Measurements from ENCODE around the gene LRRC8D. TPM values are rescaled to one million over a fixed set of nuclear protein-coding genes. Genes with fewer than 3 reads are reported as not detected.
"Not testable (repeated sequence)": the region's sequence is repeated elsewhere in the genome, so short reads cannot be mapped to it uniquely, and the experiment has no call there.

LRRC8D gene
- total RNA-seq, 1 donor from 2014 or later = 42.1 TPM

- Mint-ChIP-seq H3K4me3 (ENCODE audit: low read depth) (no peak overlapping the region), H3K36me3 (ENCODE audit: insufficient read depth) (peaks cover 25% of the 10 kb centered on the region), H3K9me3 (ENCODE audit: low read depth) (peaks cover 9% of the 10 kb centered on the region), H3K4me1 (ENCODE audit: low read depth) (peaks cover 8% of the 10 kb centered on the region), H3K27ac (no peak overlapping the region), H3K27me3 (no peaks in the 10 kb centered on the region)
- TF ChIP-seq CTCF (IDR thresholded peaks at IDR 0.05; ENCODE audit: unreplicated experiment) = no peak
- DNase-seq (ENCODE audit: low spot score, unreplicated experiment) = no peak
These were observed 102.1 kb downstream of the LRRC8D start for GRCh38 chr1:89922911-89923310.

GRCh38 chr1:89923517-89923916, 102.7 kb downstream of the LRRC8D start:
- H3K4me1 Mint-ChIP-seq (ENCODE audit: low read depth) = peaks cover 9% of the 10 kb centered on the region
- peaks cover 28% of the 10 kb centered on the region for H3K36me3 Mint-ChIP-seq (ENCODE audit: insufficient read depth)
- H3K9me3 Mint-ChIP-seq (ENCODE audit: low read depth) = peaks cover 9% of the 10 kb centered on the region
- no peaks in the 10 kb centered on the region for H3K27me3 Mint-ChIP-seq
- H3K4me3 Mint-ChIP-seq (ENCODE audit: low read depth) = no peak overlapping the region
- DNase-seq (ENCODE audit: low spot score, unreplicated experiment) = no peak
- no peak overlapping the region for H3K27ac Mint-ChIP-seq
- TF ChIP-seq CTCF (IDR thresholded peaks at IDR 0.05; ENCODE audit: unreplicated experiment) = no peak

GRCh38 chr1:89924075-89924474, 103.2 kb downstream of the LRRC8D start:
- H3K27ac Mint-ChIP-seq; H3K27me3 Mint-ChIP-seq; DNase-seq (ENCODE audit: low spot score, unreplicated experiment); H3K4me1 Mint-ChIP-seq (ENCODE audit: low read depth); H3K4me3 Mint-ChIP-seq (ENCODE audit: low read depth); H3K9me3 Mint-ChIP-seq (ENCODE audit: low read depth): not testable (repeated sequence)
- H3K36me3 Mint-ChIP-seq (ENCODE audit: insufficient read depth) = peaks cover 32% of the 10 kb centered on the region

- Mint-ChIP-seq H3K27ac (no peak overlapping the region), H3K36me3 (ENCODE audit: insufficient read depth) (peaks cover 34% of the 10 kb centered on the region), H3K9me3 (ENCODE audit: low read depth) (peaks cover 11% of the 10 kb centered on the region), H3K4me1 (ENCODE audit: low read depth) (peaks cover 12% of the 10 kb centered on the region), H3K27me3 (no peaks in the 10 kb centered on the region), H3K4me3 (ENCODE audit: low read depth) (no peak overlapping the region)
- no peak for TF ChIP-seq CTCF (IDR thresholded peaks at IDR 0.05; ENCODE audit: unreplicated experiment)
- DNase-seq (ENCODE audit: low spot score, unreplicated experiment) = no peak
These were observed 106.2 kb downstream of the LRRC8D start for GRCh38 chr1:89927049-89927448.

GRCh38 chr1:89927478-89927877, 106.6 kb downstream of the LRRC8D start:
- Mint-ChIP-seq H3K9me3 (ENCODE audit: low read depth) (peaks cover 11% of the 10 kb centered on the region), H3K4me1 (ENCODE audit: low read depth) (peaks cover 14% of the 10 kb centered on the region), H3K27me3 (no peaks in the 10 kb centered on the region), H3K36me3 (ENCODE audit: insufficient read depth) (peaks cover 36% of the 10 kb centered on the region), H3K27ac (no peak overlapping the region), H3K4me3 (ENCODE audit: low read depth) (no peak overlapping the region)
- DNase-seq (ENCODE audit: low spot score, unreplicated experiment) = no peak
- TF ChIP-seq CTCF (IDR thresholded peaks at IDR 0.05; ENCODE audit: unreplicated experiment) = no peak

- H3K4me3 Mint-ChIP-seq (ENCODE audit: low read depth) = no peak overlapping the region
These were observed 107.7 kb downstream of the LRRC8D start for GRCh38 chr1:89928506-89928905.

More at GRCh38 chr1:89928506-89928905, 107.7 kb downstream of the LRRC8D start:
- Mint-ChIP-seq H3K27me3 (no peaks in the 10 kb centered on the region), H3K4me1 (ENCODE audit: low read depth) (peaks cover 14% of the 10 kb centered on the region), H3K9me3 (ENCODE audit: low read depth) (peaks cover 8% of the 10 kb centered on the region), H3K27ac (peak overlapping the region; percentile 65), H3K36me3 (ENCODE audit: insufficient read depth) (peaks cover 43% of the 10 kb centered on the region)
- no peak for DNase-seq (ENCODE audit: low spot score, unreplicated experiment)
- TF ChIP-seq CTCF (IDR thresholded peaks at IDR 0.05; ENCODE audit: unreplicated experiment) = no peak

Measured in progenitor cell of endocrine pancreas (in vitro differentiated cells).